Activated CD4-positive, alpha-beta T cell treated with anti-CD3 and anti-CD28 coated beads for 1 hour (primary cell): ENCODE results near the gene CALHM4.

Source experiments
- DNase-seq: peaks from one replicate; pipeline ENCODE4 v3.0.0-alpha.2; 2020

Gene CALHM4

DNA sequence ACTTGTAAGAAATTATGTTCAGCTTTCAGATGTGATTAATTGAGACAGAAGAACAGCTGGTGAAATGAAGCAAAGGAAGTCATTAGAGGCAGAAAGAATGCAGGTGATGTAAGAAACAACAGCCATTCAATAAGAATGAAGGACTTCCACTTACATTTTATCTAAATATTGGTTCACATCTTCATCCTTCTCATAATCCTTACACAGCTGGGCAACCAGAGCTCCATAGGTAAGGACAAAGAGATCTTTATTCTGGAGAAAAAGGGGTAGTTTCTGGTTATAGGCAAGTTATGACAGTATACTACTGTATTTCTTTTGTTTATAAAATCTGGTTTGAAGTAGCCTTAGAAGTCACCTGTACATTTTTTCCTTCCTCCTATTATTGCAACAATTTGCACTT lies 10.4 kb upstream of the CALHM4 start:
- no peak for DNase-seq

DNA sequence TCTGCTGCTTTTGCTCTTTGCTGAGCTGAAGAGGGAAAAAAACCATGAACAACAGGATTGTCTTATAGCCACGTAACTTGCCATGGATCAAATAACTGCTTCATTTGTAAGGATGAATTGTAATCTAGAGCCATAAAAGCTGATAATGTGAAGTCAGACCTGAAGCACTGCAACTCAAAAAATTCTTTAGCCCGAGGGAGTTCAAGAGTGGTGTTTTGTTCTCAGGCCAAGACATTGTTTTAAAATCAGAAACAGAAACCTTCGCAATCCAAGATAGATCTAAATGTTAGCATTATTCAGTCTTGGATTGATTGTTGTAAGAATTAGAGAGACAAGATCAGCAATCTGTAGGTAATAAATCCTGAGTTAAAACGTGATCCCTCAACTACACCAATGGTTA lies 7.9 kb upstream of the CALHM4 start, which contains the start of gene TRAPPC3L:
Gene TRAPPC3L (minus strand): TSS at position 34 of the 400 bp plus-strand sequence. CDS start 170 bp downstream, outside the sequence.
- no peak for DNase-seq

DNA sequence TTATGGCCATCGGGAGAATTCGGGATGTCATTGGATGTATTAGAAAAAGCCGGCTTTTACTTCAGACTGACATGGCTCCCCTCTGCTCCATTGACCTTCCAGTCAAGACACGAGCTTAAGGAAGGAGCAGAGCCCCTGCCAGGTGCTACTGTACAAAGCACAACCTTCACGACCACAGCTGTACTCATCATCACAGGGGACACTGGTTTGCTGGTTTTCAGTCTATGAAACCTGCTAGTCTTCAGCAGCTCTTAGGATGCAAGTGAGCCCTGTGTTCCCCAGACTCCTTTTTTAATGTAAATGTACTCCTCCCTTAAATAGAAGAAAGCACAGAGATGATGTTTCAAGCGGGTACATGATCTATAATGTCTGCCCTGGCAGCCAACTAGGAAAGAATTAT lies 6.2 kb upstream of the CALHM4 start:
- no peak for DNase-seq

DNA sequence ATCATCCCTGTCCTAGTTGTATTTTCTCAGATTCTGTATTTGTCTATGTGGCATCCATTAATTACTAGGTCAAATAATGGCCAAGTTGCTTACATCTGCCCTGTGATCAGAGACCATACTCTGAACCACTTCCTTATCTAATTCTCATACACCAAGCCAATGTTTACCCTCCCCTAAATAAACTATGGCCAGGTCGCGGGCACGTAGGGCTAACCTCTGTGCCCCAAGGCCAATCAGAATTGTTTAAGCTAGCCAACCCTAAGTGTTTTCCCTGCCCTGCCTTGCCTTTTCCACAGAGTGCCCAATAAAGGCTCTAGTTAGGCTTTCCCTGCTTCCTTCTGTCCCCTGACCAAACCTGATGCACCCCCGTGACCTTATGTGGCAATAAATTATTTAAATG lies 2.8 kb upstream of the CALHM4 start:
- DNase-seq: no peak

DNA sequence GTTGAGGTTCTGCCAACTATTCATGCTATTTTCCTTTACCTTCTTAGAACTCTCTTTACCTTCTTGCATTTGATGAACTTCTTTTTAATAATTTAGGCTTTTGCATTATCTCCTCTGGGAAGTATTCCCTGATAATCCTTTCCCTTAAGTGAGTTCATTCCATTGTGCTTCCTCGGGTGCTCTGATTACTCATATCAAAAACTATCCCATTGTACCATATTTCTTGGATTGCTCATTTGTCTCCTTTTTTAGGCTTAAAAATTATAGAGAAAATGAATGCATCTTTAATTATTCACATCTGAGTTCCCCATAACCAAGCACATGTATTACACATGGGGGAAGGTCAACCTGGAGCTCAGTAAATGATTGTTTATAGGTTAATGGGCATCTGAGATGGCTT lies 2.5 kb downstream of the CALHM4 start:
- no peak for DNase-seq

DNA sequence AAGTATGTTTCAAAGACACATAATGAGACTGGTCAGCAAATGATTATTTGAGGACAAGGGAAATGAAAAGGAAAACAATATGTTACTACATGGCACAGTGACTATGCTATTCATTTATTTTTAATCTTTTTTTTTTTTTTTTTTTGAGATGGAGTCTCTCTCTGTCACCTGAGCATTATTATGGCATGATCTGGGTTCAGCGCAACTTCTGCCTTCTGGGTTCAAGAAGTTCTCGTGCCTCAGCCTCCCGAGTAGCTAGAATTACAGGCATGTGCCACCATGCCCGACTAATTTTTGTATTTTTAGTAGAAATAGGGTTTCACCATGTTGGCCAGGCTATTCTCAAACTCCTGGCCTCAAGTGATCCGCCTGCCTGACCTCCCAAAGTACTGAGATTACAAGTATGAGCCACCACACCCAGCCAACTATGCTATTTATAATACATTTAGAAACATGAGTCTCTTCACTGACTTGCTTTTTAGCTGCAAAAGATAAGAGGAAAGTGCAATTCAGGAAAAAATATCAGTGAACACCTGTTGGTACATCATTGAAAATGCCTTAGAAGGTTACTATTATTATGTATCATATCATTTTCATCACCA lies 3.4 kb downstream of the CALHM4 start:
- no peak for DNase-seq

DNA sequence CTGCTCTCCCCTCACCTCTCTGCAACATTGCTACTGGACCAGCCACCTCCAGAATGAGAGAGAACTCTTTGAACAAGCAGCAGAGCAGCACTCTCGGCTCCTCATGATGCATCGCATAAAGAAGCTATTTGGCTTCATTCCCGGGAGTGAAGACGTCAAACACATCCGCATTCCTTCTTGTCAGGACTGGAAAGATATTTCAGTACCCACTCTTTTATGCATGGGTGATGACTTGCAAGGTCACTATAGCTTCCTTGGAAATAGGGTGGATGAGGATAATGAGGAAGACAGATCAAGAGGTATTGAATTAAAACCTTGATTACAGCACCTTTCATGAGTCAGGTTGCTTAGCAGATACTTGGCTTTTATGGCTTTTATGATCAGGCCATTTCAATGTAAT lies 4.3 kb downstream of the CALHM4 start:
- DNase-seq: no peak

DNA sequence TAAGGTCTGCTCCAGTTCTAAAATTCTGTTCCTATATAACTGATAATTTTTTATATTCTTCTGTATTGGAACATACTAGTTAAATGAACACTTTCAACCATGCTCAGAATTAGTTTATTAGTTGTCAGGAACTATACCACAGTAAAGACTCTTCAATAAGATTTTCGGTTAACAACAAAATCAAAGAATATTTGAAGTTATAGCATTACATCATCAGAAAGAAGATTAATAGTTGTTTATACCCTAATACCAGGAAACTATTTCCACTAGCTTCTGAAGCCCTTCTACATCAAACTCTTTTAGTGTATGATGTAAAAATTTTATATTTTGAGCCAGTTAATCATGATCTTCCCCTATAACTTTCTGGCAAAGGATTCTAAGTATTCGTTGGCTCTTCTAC lies 6.6 kb downstream of the CALHM4 start:
- no peak for DNase-seq

DNA sequence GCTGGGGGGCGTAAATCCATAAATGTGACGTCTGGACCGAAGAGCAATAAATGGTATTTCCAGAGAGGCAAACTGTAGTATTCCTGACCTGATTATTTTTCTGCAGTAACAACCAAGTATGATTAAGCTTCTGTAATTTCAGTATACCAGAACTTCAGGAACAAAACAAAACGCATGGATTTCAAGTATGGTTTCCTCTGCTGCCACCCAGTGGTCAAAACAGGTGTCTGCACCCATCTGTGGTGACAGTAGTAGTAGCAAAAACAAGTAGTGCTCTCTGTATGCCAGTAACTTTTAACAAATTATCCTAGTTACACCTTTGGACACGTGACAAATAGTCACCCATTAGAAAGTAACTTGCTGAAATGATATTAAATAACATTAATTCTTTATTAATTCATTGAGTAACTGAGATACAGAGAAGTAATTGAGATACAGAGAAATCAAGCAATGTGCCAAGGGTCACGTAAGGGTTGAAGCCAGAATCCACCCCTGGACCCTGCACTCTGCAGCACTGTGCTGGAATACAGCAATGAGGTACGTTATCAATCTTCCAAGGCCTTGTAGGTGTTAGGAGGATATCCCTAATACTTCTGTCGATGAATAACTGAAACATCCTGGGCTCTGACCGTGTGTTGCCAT lies 7.9 kb downstream of the CALHM4 start:
- DNase-seq: peak; percentile 39

DNA sequence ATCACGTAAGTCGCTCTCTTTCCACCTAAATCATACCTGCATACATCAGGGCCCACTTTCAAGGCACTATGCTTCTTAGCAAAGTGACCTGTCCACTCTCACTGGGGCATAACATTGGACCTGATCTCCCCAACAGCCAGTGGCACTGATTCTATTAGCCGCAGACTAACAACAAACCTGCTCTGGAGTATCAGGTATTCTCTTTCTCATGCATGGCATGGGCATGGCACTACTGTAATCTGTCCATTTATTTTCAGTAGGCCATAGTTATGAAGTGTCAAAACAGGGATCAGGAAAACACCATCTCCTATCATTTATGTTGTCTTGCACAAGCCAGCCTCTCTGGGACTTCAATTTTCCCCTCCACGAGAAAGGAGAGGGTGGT lies 8.5 kb downstream of the CALHM4 start:
- DNase-seq: no peak

DNA sequence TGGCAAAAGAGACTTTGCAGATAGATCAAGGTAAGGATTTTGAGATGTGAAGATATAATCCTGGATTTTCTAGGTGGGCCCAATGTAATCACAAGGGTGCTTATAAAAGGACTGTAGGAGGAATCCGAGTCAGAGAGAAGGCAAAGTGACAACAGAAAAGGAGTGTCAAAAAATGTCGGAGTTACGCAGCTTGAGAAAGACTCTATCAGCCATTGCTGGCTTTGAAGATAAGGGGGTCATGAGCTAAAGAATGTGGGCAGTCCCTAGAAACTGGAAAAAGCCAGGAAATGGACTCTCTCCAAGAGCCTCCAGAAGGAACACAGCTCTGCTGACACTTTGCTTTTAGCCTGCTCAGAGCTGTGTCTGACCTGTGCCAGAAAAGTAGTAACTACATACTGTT lies 9.1 kb downstream of the CALHM4 start:
- no peak for DNase-seq

DNA sequence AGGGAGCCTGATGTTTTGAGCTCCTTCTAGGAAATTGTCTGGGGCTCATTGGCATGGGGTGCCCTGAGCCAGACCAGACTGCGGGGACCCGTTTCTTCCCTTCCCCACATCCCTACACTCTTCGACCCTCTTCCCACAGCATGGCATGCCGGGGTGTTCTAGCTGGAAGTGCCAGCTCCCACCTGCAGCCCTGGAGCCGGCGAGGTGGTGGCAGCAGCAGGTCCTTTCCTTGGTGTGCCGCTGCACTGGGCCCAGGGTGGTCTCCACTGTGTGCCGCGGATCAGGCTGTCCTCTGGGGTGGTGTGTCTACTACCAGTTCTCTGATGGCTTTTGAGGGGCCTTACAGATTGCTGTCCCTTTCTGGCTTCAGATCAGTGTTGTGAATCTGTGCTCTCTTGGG lies 10.3 kb downstream of the CALHM4 start:
- no peak for DNase-seq

DNA sequence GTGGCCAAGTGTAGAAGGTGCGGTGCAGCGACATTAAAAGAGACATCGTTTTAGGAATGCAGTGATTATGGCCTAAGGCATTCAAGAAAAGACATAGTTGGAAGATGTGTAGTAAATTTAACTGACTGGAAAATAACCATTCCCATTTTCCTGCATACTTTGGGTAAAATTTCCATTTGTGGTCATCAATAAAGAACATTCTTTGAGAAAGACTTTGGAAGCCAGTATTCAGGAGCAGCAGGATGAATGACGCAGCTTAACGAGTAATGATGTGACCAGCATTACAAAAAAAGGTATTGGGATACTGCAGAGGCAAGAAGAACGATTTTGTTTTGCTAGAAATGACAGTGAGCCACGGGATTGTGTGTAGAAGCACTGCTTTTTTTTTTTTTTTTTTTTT lies 10.8 kb downstream of the CALHM4 start:
- DNase-seq: no peak

DNA sequence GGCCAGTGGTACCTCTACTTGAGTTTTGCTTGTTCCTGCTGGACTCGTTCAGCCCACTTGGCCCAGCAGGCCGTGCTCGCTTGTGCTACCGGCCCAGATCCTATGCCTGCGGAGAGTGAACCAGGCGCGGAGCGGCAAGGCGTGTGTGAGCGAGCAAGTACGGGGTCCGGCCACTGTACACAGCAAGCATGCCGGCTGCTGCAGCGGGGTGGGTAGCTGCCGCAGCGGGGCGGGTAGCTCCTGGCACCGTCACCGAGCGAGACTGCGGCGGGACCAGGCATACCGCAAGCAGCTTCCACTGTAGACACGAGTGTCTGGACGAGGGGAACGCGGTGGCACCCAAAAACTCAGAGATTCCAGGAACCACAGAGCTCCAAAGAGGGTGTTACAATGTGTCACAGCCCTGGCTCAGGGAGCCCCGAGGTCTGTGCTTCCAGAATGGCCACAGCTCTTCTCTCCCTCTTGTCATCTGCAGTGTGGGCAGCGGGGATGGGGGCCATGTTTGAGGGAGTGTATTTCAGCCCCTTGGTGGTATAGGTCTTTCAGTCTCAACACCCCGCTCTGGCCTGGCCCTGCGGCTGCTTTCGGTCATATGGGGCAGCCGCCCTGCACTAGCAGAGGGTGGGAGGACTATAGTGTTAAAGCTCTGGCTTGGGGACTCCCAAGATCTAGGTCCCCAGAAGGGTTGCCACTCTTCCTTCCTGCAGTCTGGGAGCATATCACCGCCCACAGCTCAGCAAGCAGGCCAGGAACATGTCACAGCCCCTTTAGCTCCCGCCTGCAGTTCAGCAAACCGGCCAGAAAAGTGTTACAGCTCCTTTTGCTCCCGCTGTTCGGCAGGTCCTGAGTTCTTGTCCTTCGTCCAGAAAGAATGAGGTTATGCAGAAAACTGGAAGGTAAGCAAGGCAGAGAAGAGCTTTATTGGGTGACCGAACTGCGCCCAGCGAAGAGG lies 11.6 kb downstream of the CALHM4 start:
- DNase-seq: no peak

DNA sequence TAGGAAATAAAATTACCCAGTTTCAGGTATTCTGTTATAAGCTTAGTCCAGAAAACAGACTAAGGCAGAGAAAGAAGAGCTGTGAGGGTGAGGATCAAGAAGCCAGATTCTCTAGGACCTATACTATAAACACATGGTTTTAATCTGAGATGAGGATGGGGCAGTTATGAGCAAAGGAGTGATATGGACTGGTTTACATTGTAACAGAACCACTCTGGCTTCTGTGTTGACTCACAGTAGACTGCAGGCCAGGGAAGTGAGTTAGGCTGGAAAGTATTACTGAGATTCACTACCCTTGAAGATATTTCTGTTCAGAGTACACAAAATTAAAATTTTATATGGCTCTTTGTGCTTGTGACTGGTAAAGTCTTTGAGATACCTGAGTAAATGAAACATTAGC lies 14.6 kb downstream of the CALHM4 start:
- DNase-seq: no peak

DNA sequence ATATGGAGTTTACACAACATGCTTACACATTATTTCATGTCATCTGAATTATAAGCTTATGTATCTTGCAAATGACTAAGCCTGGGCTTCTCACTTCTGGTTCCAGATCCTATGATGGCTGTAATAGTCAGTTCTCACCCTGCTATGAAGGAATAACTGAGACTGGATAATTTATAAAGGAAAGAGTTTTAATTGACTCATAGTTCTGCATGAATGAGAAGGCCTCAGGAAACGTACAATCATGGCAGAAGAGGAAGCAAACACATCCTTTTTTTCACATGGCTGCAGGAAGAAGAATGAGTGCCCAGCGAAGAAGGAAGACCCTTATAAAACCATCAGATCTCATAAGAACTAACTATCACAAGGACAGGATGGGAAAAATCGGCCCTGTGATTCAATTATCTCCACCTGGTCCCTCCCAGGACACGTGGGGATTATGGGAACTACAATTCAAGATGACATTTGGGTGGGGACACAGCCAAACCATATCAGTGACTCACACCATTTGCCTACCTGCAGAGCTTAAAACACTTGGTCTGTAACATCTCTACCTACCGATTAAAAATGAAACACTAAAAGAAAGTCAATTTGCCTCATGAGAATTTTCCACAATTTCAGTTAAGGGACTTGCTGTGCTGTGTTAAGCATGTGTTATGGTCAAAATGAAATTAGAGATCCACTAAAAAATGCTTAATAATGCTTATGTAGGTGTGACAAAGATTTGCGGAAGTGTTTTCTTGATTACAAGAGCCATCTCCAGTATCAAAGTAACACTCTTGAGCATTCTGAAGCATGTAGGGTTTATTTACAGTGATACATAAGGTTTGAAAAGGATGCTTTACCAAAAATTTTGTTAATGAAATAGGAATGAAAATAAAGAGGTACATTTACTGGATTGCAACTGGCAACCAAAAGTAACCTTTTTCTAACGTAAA lies 15.5 kb downstream of the CALHM4 start:
- DNase-seq: no peak

DNA sequence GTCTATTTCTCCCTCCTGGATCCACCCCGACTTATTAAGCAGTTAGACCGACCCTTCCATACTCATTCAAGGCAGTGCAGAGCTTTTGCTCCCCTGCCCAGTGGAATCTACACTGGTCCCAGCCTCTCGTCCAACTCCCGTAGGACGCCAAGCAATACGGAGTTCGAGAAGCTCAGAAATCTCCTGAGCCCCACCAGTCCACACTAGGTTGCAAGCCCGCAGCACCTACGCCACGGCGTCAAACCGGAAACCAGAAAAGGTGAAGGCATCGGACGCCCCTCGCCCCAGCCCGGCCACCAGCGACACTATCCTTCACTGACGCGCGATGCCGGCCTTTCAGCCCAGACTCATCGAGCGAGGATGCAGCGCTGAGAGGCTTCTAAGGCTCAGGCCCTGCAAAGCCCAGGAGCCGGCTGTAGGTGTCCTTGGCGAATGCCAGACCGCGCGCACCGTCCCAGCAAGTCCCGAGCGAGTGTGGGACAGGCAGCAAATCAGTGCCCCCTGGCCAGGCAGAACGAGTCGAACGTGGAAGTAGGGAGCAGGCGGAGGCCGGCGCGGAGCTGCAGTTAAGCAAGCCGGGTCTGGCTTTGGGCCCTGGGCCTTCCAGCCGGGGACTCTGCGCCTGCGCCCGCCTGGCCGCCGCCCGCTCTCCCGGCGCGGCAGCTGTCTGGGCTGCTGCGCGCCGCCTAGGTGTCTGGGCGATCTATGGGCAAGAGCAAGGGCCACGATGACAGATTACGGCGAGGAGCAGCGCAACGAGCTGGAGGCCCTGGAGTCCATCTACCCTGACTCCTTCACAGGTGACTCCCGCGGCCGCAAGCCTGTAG lies 17.5 kb downstream of the CALHM4 start, which contains the start of gene RWDD1:
Gene RWDD1 (plus strand): TSS at position 649 of the 827 bp plus-strand sequence. CDS start 79 bp downstream, at position 728.
- peak; percentile 97 for DNase-seq

DNA sequence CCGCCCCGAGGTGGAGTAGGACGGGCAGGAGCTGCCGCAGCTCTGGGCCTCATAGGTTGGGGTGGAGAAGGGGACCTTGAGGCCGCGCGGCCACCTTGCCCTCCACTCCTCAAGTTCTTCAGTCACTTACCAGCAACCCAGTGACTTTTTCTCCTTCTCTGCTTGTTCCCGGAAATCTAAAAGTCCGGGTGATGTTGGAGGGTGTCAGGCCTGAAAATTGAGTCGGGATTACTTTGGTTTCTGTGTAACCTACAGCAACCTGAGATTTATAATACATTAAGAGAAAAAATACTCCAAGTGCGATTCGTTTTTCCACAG lies 18.1 kb downstream of the CALHM4 start:
- no peak for DNase-seq

DNA sequence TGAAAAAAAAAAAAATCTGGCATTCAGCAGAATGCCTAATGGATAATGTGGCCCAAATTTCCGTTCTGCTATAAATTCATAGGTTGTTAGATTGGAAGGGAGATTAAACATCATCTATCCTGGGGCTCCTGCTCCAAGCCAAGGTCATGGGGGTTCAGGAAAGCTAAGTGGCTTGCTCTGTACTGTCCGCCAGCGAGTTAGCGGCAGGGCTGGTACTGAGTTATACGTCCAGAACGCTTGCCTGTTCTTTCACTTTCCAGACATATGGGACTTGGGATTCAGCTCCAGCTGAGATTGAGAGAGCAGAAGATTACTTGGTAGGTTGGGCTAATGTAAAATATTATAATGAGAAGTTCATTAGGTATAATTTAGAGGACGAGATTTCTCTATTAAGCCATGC lies 18.6 kb downstream of the CALHM4 start:
- no peak for DNase-seq

DNA sequence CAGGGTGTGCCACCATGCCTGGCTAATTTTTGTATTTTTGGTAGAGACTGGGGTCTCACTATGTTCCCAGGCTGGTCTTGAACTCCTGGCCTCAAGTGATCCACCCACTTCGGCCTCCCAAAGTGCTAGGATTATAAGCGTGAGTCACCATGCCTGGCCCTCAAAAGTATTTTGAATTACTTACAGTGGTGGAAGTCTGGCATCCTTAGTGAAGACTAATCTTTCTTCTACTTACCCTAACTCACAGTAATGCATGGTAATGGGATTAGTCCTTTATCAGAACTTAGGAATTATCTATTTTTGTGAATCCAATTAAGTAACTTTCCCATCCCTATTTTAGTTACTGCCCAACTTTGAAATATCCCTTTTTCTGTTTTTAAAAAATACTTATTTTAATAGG lies 21.7 kb downstream of the CALHM4 start:
- no peak for DNase-seq

DNA sequence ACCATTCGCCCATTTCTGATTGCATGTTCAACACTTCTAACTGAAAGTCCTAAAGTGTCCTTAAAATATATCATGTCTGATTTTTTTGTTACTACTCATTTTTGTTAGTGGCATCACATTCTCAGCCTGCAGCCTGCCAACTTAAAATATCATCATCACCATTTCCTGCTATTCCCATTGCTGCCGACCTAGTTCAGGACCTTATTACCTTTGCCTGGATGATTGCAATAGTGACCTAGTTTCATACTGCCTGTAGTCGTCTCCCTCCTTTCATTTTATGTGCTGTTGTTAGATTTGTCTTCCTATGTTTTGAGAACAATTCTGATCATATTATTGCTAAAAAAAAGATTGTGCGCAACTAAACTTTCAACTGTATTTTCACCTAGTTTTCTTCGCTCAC lies 23.9 kb downstream of the CALHM4 start:
- DNase-seq: no peak

DNA sequence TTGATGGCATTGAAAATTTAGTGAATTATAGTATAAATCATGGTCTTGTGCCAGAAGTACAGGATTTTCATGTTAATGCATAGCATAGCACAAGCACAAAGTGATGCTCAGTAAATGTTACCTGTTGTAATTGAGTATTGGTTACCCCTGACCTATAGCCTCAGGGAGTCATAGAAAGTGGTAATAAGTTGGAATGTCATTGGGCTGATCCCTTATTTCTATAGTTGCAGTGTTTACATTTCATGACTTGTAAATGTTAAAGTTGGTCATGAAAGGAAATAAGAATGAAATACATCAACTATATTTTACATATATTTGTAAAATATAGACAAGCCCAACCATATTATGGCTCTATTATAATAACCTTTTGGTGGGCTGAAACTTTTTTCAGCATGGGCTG lies 24.8 kb downstream of the CALHM4 start:
- DNase-seq: no peak
